ENCODE results near the gene TBX4.

The TBX4 gene

DNA sequence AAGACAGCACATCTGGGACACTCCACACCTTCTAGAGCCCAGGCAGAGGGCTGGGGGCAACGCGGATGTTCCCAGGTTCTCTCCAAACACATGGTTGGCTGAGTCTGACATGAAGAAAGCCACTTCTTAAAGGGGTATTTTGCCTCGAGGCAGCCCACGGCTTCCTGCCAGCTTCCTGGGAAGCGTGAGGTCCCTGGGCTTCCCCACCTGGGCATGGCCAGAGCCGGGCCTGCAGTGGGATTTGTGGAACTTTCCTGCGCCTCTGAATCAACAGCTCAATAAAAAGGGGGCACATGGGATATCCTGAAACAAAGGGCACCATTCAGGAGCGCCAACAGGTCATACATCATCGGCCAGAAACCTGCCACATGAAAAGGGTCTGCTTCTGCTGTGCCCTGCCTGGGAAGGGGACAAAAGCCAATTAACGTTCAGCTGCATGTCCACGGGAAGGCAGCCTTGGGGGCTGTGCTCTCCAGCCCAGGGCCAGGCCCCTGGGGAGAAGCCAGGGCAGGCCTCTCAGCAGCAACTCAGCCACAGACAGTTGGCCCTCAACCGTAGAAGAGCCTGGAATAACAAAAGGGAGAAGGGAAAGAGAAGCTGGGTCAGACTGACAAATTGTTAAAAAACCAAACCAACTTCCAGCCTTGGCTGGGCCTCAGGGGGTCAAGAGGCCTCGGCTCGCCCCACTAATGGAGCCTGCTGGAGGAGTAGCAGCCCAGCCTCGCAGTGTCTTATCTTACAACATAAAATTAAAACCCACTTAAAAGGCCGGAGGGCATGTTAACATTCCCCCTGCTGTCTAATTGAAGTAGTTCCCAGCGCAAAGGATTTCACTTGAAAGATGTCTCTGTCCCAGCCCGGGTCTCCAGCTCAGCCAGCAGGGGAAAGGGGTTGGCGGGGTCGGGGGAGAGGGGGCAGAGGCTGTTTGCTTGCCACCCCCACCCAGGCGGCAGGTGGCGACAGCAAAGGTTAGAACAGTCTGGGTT lies 34.2 kb downstream of the TBX4 start:
- TF ChIP-seq, protein P1, sequence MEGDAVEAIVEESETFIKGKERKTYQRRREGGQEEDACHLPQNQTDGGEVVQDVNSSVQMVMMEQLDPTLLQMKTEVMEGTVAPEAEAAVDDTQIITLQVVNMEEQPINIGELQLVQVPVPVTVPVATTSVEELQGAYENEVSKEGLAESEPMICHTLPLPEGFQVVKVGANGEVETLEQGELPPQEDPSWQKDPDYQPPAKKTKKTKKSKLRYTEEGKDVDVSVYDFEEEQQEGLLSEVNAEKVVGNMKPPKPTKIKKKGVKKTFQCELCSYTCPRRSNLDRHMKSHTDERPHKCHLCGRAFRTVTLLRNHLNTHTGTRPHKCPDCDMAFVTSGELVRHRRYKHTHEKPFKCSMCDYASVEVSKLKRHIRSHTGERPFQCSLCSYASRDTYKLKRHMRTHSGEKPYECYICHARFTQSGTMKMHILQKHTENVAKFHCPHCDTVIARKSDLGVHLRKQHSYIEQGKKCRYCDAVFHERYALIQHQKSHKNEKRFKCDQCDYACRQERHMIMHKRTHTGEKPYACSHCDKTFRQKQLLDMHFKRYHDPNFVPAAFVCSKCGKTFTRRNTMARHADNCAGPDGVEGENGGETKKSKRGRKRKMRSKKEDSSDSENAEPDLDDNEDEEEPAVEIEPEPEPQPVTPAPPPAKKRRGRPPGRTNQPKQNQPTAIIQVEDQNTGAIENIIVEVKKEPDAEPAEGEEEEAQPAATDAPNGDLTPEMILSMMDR (IDR thresholded peaks at IDR 0.05; ENCODE audit: poor library complexity, severe bottlenecking) = no peak
- DNase-seq (ENCODE audit: low spot score) = no peak
- H3K9me3 ChIP-seq (ENCODE audit: severe bottlenecking) = no peaks in the 10 kb centered on the region
- ATAC-seq (ENCODE audit: low read depth) = no peak
- H3K27me3 ChIP-seq (ENCODE audit: insufficient read depth, poor library complexity, severe bottlenecking) = no peaks in the 10 kb centered on the region
- peaks cover 6% of the 10 kb centered on the region for H3K4me1 ChIP-seq (ENCODE audit: insufficient read depth, poor library complexity, severe bottlenecking)
- H3K27ac ChIP-seq (ENCODE audit: poor library complexity, severe bottlenecking) = no peak overlapping the region
- H3K36me3 ChIP-seq (ENCODE audit: low read depth) = no peaks in the 10 kb centered on the region
- H3K4me3 ChIP-seq (ENCODE audit: severe bottlenecking) = no peak overlapping the region

GRCh38 chr17:61487161-61487988 lies 35.2 kb downstream of the TBX4 start:
- no peak for DNase-seq (ENCODE audit: low spot score)
- TF ChIP-seq, protein P1 (IDR thresholded peaks at IDR 0.05; ENCODE audit: poor library complexity, severe bottlenecking) = no peak
- H3K9me3 ChIP-seq (ENCODE audit: severe bottlenecking) = no peaks in the 10 kb centered on the region
- H3K4me1 ChIP-seq (ENCODE audit: insufficient read depth, poor library complexity, severe bottlenecking) = peaks cover 6% of the 10 kb centered on the region
- H3K36me3 ChIP-seq (ENCODE audit: low read depth) = no peaks in the 10 kb centered on the region
- no peaks in the 10 kb centered on the region for H3K27me3 ChIP-seq (ENCODE audit: insufficient read depth, poor library complexity, severe bottlenecking)
- no peak for ATAC-seq (ENCODE audit: low read depth)
- no peak overlapping the region for H3K27ac ChIP-seq (ENCODE audit: poor library complexity, severe bottlenecking)
- H3K4me3 ChIP-seq (ENCODE audit: severe bottlenecking) = no peak overlapping the region

DNA sequence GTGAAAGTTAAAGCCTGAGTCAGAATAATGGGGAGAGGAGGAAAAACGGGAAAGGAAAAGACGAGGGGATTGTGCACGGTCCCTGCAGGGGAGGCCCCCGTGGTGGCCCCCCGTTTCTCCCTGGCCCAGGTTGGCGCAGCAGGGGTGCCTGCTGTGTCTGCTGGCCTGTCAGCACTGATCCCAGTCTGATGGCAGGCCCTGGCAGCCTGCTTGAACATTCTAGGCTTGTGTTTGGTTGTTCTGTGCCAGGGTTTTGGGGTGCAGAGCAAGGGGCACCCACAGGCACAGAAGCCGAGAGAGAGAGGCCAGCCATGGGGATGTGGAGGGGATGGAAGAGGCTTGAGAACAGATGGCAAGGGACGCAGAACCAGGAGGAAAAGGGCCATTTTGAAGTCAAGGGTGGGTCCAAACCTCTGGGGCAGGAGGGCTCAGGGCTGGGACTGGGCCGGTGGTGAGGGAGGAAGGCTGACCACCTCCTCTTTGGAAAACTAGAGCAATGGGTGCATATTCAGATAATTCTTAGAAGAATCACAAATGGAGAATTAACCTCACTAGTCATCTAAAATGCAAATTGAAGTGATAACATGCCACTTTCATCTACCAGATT lies 35.9 kb downstream of the TBX4 start:
- H3K4me3 ChIP-seq (ENCODE audit: severe bottlenecking) = no peak overlapping the region
- peaks cover 6% of the 10 kb centered on the region for H3K4me1 ChIP-seq (ENCODE audit: insufficient read depth, poor library complexity, severe bottlenecking)
- ATAC-seq (ENCODE audit: low read depth) = no peak
- TF ChIP-seq, protein P1 (IDR thresholded peaks at IDR 0.05; ENCODE audit: poor library complexity, severe bottlenecking) = no peak
- H3K9me3 ChIP-seq (ENCODE audit: severe bottlenecking) = no peaks in the 10 kb centered on the region
- H3K27me3 ChIP-seq (ENCODE audit: insufficient read depth, poor library complexity, severe bottlenecking) = no peaks in the 10 kb centered on the region
- H3K36me3 ChIP-seq (ENCODE audit: low read depth) = no peaks in the 10 kb centered on the region
- H3K27ac ChIP-seq (ENCODE audit: poor library complexity, severe bottlenecking) = no peak overlapping the region
- no peak for DNase-seq (ENCODE audit: low spot score)

DNA sequence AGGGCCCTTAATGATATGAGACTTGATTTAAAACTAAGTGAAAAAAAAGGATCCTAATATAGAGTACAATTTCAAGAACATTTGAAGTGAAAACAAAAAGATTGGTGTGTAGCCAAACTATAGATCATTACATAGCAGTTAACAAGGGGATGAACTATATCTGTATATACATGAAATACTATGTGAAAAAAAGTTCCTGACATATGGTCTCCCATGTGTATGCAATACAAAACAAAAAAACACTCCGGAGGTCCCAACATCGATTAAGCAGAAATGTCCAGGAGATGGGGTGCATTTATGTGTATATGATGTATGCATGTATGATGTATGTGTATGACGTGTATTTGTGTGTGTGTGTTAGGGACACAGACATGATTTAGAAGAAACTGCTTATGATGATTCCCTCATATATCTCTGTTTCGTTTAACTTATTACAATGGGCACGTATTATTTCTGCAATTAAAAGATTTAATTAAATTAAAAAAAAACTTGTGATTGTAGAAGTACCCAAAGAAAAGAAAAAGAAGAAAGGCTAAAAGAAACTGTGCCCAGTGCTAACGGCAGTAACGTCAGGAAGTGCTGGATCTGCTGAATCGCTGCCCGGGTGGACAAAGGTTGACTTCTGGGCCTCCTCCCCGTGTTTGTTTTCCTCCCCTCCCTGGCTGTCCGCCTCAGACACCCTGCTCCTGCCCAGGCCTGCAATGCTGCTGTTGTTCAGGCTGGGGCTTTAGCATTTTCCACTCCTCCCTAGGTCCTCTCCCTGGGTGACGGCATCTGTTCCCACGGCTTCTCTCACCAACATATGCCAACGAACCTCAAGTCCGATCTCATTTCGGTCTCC lies 36.9 kb downstream of the TBX4 start:
- Histone ChIP-seq H3K27me3 (ENCODE audit: insufficient read depth, poor library complexity, severe bottlenecking) (no peaks in the 10 kb centered on the region), H3K4me3 (ENCODE audit: severe bottlenecking) (no peak overlapping the region), H3K4me1 (ENCODE audit: insufficient read depth, poor library complexity, severe bottlenecking) (peaks cover 6% of the 10 kb centered on the region), H3K36me3 (ENCODE audit: low read depth) (no peaks in the 10 kb centered on the region), H3K9me3 (ENCODE audit: severe bottlenecking) (no peaks in the 10 kb centered on the region), H3K27ac (ENCODE audit: poor library complexity, severe bottlenecking) (no peak overlapping the region)
- no peak for DNase-seq (ENCODE audit: low spot score)
- TF ChIP-seq, protein P1 (IDR thresholded peaks at IDR 0.05; ENCODE audit: poor library complexity, severe bottlenecking) = no peak
- no peak for ATAC-seq (ENCODE audit: low read depth)

All from RWPE2 (cell line).